ENCODE measurements around the gene TBCA. TPM values are rescaled to one million over a fixed set of nuclear protein-coding genes. Genes with fewer than 3 reads are reported as not detected.
A peak's percentile ranks its signal among the peaks of the same experiment; 100 is the strongest.

The TBCA gene
- total and polyA plus RNA-seq, 9 of the 15 experiments (the other 6 are each of a cell fraction or from before 2014, with no cell fraction given), result 164 to 661 (median 334) TPM

GRCh38 chr5:77775790-77776553 is at the start of gene TBCA (continued):
- TF ChIP-seq CHD7 (IDR thresholded peaks at IDR 0.05; ENCODE audit: low read depth, low read length) (no peak), ZNF174 (CRISPR knock-in tag; IDR thresholded peaks at IDR 0.05) (no peak), ZNF140 (CRISPR knock-in tag; IDR thresholded peaks at IDR 0.05) (no peak), SMAD4 (CRISPR knock-in tag; conservative IDR thresholded peaks at IDR 0.05) (no peak), BRF1 (IDR thresholded peaks at IDR 0.05; ENCODE audit: borderline replicate concordance, extremely low read depth, insufficient read length) (no peak), TCF3 (CRISPR knock-in tag; IDR thresholded peaks at IDR 0.05) (no peak), CREBBP (IDR thresholded peaks at IDR 0.05; ENCODE audit: low read depth, low read length) (no peak), SMARCB1 (IDR thresholded peaks at IDR 0.05; ENCODE audit: insufficient read length, low read depth) (no peak), MED1 (CRISPR knock-in tag; IDR thresholded peaks at IDR 0.05; ENCODE audit: borderline replicate concordance) (no peak), ZNF699 (CRISPR knock-in tag; IDR thresholded peaks at IDR 0.05; ENCODE audit: insufficient replicate concordance) (no peak), ZNF121 (CRISPR knock-in tag; conservative IDR thresholded peaks at IDR 0.05) (no peak), ZEB2 (IDR thresholded peaks at IDR 0.05) (no peak), VEZF1 (CRISPR knock-in tag; IDR thresholded peaks at IDR 0.05) (peak; percentile 93), FOXP1 (CRISPR knock-in tag; IDR thresholded peaks at IDR 0.05) (peak; percentile 73), PHTF2 (CRISPR knock-in tag; IDR thresholded peaks at IDR 0.05) (no peak)
